GM12864 (cell line): ENCODE measurements around the gene MGLL.

Source experiments
- DNase-seq: peaks from one replicate; pipeline ENCODE4 v3.0.0-alpha.2; 2011; ENCODE audit warnings: low read depth
- H3K4me3 ChIP-seq: 2 replicates; pipeline ENCODE4 v1.5.1; 2011; ENCODE audit warnings: mild to moderate bottlenecking, low read depth, low read length, control low read depth
- CTCF ChIP-seq: IDR thresholded peaks from 2 replicates; pipeline ENCODE4 v1.5.1; 2011; ENCODE audit warnings: low read depth, mild to moderate bottlenecking, moderate library complexity, low read length, control low read depth, inconsistent platforms; ENCODE audit errors: missing control alignments

MGLL gene

GRCh38 chr3:127822041-127822681 is at the start of gene MGLL:
TSS of gene MGLL (minus strand) at chr3:127822515. CDS start at chr3:127822318, 197 bp downstream.
- peak within 1 kb of the TSS; percentile 85 for H3K4me3 ChIP-seq
- no peak for DNase-seq

GRCh38 chr3:127870156-127870555 is 47.8 kb upstream of the MGLL start:
- TF ChIP-seq CTCF, result no peak
- no peak for DNase-seq
- H3K4me3 ChIP-seq, result no peak overlapping the region

More at GRCh38 chr3:127822041-127822681, at the start of gene MGLL:
- no peak for TF ChIP-seq CTCF

GRCh38 chr3:127867986-127868385 is 45.7 kb upstream of the MGLL start:
- no peak overlapping the region for H3K4me3 ChIP-seq
- no peak for DNase-seq
- TF ChIP-seq CTCF, result no peak

GRCh38 chr3:127867412-127867811 is 45.1 kb upstream of the MGLL start:
- no peak for TF ChIP-seq CTCF
- DNase-seq, result no peak
- no peak overlapping the region for H3K4me3 ChIP-seq

- no peak for TF ChIP-seq CTCF
- no peak for DNase-seq
- no peak overlapping the region for H3K4me3 ChIP-seq
Observed at GRCh38 chr3:127865941-127866340, 43.6 kb upstream of the MGLL start.

- TF ChIP-seq CTCF, result no peak
- H3K4me3 ChIP-seq, result no peak overlapping the region
- no peak for DNase-seq
Observed at GRCh38 chr3:127860211-127860696, 37.9 kb upstream of the MGLL start.

GRCh38 chr3:127859730-127860129 is 37.4 kb upstream of the MGLL start:
- no peak overlapping the region for H3K4me3 ChIP-seq
- TF ChIP-seq CTCF, result no peak
- DNase-seq, result no peak
